BLaER1 (cell line): ENCODE data around the gene DNAI1.
"Not testable (repeated sequence)": the region's sequence is repeated elsewhere in the genome, so short reads cannot be mapped to it uniquely, and the experiment has no call there.

ENCODE experiments used
- H3K27ac ChIP-seq: shearing (Covaris generic); formaldehyde crosslinking; 2 replicates; pipeline ENCODE4 v1.8.1; 2022
- H3K27me3 ChIP-seq: shearing (Covaris generic); formaldehyde crosslinking; 2 replicates; pipeline ENCODE4 v1.8.1; 2022
- H3K36me3 ChIP-seq: shearing (Covaris generic); formaldehyde crosslinking; 2 replicates; pipeline ENCODE4 v1.8.1; 2022
- H3K4me1 ChIP-seq: shearing (Covaris generic); formaldehyde crosslinking; 2 replicates; pipeline ENCODE4 v1.8.1; 2022
- H3K4me2 ChIP-seq: shearing (Covaris generic); formaldehyde crosslinking; 2 replicates; pipeline ENCODE4 v1.8.1; 2022
- H3K4me3 ChIP-seq: shearing (Covaris generic); formaldehyde crosslinking; 2 replicates; pipeline ENCODE4 v1.8.1; 2022
- H3K9ac ChIP-seq: shearing (Covaris generic); formaldehyde crosslinking; 2 replicates; pipeline ENCODE4 v1.8.1; 2022
- H3K9me3 ChIP-seq: shearing (Covaris generic); formaldehyde crosslinking; 2 replicates; pipeline ENCODE4 v1.8.1; 2022
- H4K20me1 ChIP-seq: shearing (Covaris generic); formaldehyde crosslinking; 2 replicates; pipeline ENCODE4 v1.8.1; 2022
- Cebpa-rat ChIP-seq: shearing (Covaris generic); IDR thresholded peaks from 2 replicates; pipeline ENCODE4 v1.8.1; 2022

DNAI1 gene

DNA sequence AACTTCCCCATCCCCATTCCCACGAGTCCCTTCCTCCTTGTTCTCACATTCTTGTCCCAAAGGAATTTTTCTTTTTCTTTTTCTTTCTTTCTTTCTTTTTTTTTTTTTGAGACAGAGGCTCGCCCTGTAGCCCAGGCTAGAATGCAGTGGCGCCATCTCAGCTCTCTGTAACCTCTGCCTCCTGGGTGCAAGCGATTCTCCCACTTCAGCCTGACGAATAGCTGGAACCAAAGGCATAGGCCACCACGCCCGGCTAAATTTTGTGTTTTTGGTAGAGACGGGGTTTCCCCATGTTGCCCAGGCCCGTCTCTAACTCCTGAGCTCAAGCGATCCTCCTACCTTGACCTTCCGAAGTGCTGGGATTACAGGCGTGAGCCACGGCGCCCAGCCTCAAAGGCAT is 751 bp downstream of the DNAI1 start:
- peak overlapping the region; percentile 91 for H3K4me2 ChIP-seq
- no peak overlapping the region for H3K9ac ChIP-seq
- H3K4me3 ChIP-seq, result no peak overlapping the region
- peaks cover 34% of the 10 kb centered on the region for H4K20me1 ChIP-seq
- no peaks in the 10 kb centered on the region for H3K36me3 ChIP-seq
- H3K9me3 ChIP-seq, result no peaks in the 10 kb centered on the region
- H3K4me1 ChIP-seq, result peaks cover 48% of the 10 kb centered on the region
- no peaks in the 10 kb centered on the region for H3K27me3 ChIP-seq
- no peak for TF ChIP-seq Cebpa-rat
- no peak overlapping the region for H3K27ac ChIP-seq

DNA sequence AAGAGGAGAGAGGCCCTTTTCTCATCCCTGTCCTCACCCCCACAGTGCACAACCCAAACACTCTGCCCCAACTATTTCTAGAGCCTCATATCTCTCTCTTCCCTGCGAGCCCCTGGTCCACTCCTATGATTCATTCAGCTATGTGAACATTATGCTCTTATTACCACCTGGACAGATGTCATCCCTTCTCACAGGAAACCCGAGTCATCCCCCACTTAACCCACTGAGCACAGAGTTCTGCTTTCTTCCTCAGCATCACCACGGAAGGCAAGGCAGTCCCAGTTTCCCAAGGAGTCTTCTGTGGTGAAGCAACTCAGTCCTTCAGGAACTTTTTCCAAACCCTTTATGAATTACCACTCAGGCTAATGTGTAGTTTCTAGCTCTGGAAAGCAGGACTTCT is 1.3 kb downstream of the DNAI1 start:
- Histone ChIP-seq H3K9ac (no peak overlapping the region), H4K20me1 (peaks cover 28% of the 10 kb centered on the region), H3K27ac (no peak overlapping the region), H3K9me3 (no peaks in the 10 kb centered on the region), H3K36me3 (no peaks in the 10 kb centered on the region), H3K4me3 (no peak overlapping the region), H3K4me1 (peaks cover 42% of the 10 kb centered on the region), H3K27me3 (no peaks in the 10 kb centered on the region), H3K4me2 (no peak overlapping the region)
- TF ChIP-seq Cebpa-rat, result no peak

DNA sequence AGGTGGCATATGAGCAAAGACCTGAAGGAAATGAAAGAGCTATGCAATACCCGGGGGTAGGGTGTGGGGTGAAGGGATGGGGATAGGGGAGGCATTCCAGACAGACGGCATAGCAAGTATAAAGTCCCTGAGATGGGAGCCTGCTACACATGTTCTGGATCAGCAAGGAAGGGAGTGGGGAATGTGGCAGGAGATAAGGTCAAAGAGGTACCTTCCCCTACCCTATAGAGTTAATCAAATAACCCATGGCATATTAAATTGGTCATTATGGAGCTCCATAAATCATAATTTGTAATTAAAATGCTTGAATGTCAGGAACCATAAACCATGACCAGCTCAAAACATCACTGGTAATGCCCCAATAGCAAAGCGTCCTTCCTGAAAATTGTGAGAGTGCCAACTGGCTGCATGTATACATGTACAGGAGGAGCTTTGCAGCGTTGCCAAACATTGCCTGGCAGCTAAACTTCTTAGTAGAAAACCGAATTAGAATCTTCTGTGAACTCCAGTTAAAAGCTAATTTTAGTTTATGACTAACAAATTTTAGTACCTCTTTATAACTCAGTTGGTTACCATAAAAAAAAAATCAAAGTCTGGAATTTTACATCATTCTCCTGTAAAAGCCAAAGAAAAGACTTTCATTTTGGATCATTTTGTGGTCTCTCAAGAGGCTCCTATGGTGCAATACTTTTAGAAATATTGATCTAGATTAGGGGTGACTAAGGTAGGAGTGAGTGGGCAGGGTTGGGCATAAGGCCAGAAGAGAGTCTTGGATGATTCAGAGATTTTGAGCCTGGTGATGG is 4.7 kb downstream of the DNAI1 start:
- Histone ChIP-seq H3K27me3 (no peaks in the 10 kb centered on the region), H3K4me2 (no peak overlapping the region), H3K9ac (no peak overlapping the region), H4K20me1 (no peaks in the 10 kb centered on the region), H3K4me1 (peaks cover 14% of the 10 kb centered on the region), H3K27ac (no peak overlapping the region), H3K4me3 (no peak overlapping the region), H3K36me3 (no peaks in the 10 kb centered on the region), H3K9me3 (no peaks in the 10 kb centered on the region)
- no peak for TF ChIP-seq Cebpa-rat

DNA sequence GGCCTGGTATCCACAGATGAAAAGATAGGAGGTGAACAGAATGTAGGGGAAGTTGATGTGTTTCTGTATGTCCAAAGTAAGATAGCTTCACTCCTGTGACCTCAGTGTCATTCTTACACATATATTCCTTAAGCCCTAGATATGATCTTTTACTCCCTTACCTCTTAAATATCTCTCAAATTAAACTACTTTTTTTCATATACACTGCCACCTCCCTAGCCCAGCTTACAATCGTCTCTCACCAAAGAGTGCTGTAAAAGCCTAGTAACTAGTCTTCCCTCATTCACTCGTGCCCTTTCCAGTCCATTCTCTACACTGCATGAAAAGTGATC is 5.3 kb downstream of the DNAI1 start:
- peaks cover 12% of the 10 kb centered on the region for H3K4me1 ChIP-seq
- H4K20me1 ChIP-seq, result no peaks in the 10 kb centered on the region
- no peak overlapping the region for H3K4me3 ChIP-seq
- H3K9ac ChIP-seq, result no peak overlapping the region
- TF ChIP-seq Cebpa-rat, result no peak
- no peaks in the 10 kb centered on the region for H3K36me3 ChIP-seq
- H3K27me3 ChIP-seq, result no peaks in the 10 kb centered on the region
- H3K9me3 ChIP-seq, result no peaks in the 10 kb centered on the region
- H3K27ac ChIP-seq, result no peak overlapping the region
- no peak overlapping the region for H3K4me2 ChIP-seq

DNA sequence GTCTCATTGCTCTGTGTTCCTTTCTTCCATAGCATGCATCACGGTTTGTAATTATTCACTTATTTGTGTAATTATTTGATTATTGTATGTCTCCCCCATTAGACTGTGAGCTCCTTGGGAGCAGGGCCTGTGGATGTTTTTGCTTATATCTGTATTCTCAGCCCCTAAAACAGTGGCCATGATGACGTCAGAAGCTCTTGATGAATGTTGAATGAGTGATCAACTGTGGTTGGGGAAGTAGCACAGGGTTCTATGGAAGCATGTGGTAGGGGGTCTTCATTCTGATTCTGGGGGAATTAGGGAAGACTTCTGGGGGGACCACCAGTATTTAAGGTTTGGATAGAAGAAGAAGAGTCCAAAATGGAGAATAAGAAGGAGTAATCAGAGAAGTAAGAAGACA is 6.0 kb downstream of the DNAI1 start:
- Histone ChIP-seq H3K36me3 (no peaks in the 10 kb centered on the region), H3K4me3 (no peak overlapping the region), H3K27me3 (no peaks in the 10 kb centered on the region), H3K27ac (no peak overlapping the region), H3K9me3 (no peaks in the 10 kb centered on the region), H3K4me2 (no peak overlapping the region), H4K20me1 (no peaks in the 10 kb centered on the region), H3K9ac (no peak overlapping the region), H3K4me1 (peaks cover 7% of the 10 kb centered on the region; the same call in 1 of the 2 replicates)
- no peak for TF ChIP-seq Cebpa-rat

DNA sequence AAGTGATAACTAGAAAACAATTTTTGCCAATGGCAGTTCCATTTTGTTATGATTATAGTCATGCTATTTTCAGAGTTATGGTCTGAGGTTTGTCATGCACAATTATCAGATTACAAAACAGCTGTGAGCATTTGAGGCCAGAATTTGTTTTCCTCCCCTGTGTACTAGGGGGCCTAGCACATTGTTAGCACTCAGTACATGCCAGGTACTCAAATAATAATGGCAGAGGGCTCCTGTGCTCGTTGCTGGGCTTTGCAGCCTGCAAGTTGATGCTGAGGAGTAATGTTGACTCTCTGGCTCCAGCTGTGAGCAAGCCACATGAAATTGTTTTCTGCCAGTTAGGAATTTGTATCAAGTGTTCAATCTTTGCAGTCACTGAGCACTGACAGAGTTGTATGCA is 6.9 kb downstream of the DNAI1 start:
- H4K20me1 ChIP-seq, result no peaks in the 10 kb centered on the region
- no peaks in the 10 kb centered on the region for H3K36me3 ChIP-seq
- H3K9ac ChIP-seq, result no peak overlapping the region
- no peak overlapping the region for H3K4me2 ChIP-seq
- H3K27ac ChIP-seq, result no peak overlapping the region
- no peaks in the 10 kb centered on the region for H3K9me3 ChIP-seq
- no peaks in the 10 kb centered on the region for H3K27me3 ChIP-seq
- H3K4me3 ChIP-seq, result no peak overlapping the region
- H3K4me1 ChIP-seq, result no peaks in the 10 kb centered on the region
- TF ChIP-seq Cebpa-rat, result no peak

DNA sequence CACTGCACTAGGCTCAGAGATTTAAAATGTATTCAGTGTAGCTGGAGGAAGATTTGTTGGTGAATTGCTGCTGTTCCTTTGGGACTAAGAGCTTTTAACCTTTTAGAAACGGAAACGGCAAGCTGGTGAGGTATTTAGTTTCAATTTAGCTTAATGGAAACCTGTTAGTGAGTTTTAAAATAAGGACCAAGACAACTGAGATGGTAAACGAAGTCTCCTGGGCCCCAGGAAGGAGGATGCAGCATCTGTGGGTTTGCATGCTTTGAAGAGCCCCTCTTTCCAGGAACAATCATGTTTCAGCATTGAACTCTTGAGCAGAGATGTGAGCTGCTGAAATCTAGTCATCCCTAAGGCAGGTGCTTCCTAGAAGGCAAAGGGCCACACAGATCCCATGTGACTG is 16.5 kb downstream of the DNAI1 start:
- Histone ChIP-seq H3K36me3 (no peaks in the 10 kb centered on the region), H3K4me2 (peak overlapping the region; percentile 64), H3K9me3 (no peaks in the 10 kb centered on the region), H3K9ac (no peak overlapping the region), H4K20me1 (no peaks in the 10 kb centered on the region), H3K4me3 (no peak overlapping the region), H3K27ac (no peak overlapping the region), H3K27me3 (no peaks in the 10 kb centered on the region), H3K4me1 (peaks cover 21% of the 10 kb centered on the region)
- TF ChIP-seq Cebpa-rat, result no peak

DNA sequence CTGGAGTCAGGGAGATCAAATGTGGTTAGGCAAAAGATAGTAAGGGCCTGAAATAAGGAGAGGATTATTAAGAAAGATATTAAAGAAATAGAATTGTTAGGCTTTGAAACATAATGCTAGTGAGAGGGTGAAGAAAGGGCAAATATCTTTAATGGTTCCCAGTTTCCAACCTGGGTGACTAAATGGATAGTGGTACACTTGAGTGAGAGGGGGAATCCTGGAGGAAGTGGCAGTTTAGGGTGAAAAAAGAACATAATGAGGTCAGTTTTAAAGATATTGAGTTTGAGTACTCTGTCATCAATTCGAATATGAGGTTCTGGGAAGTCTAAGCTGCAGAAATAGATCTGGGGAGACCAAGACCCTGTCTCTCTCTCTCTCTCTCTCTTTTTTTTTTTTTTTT is 18.9 kb downstream of the DNAI1 start:
- no peak overlapping the region for H3K27ac ChIP-seq
- no peaks in the 10 kb centered on the region for H3K36me3 ChIP-seq
- peaks cover 21% of the 10 kb centered on the region for H3K4me1 ChIP-seq
- no peak for TF ChIP-seq Cebpa-rat
- H3K27me3 ChIP-seq, result no peaks in the 10 kb centered on the region
- H3K9ac ChIP-seq, result no peak overlapping the region
- H3K9me3 ChIP-seq, result no peaks in the 10 kb centered on the region
- H3K4me3 ChIP-seq, result no peak overlapping the region
- no peak overlapping the region for H3K4me2 ChIP-seq
- H4K20me1 ChIP-seq, result no peaks in the 10 kb centered on the region

DNA sequence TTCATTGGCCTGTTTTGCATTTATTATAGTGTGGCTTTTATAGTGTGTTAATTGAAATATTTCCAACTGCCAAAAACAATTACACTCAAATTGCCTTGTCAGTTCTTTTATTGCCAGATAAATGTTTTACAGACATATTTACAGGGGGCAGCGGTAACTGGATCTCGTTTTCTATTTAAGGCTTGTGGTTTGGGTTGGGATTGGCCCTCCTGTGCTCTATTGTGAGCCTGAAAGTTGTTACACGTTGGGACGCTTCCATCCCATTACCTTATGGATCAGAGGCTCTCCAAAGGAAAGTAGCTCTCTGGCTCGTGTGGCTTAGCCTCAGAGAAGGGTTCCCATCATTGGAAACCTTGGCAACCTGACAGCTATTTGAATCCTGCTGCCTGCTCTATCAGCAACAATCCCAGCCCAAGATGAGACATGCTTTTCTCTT is 20.8 kb downstream of the DNAI1 start:
- H3K27ac ChIP-seq, result no peak overlapping the region
- H3K4me3 ChIP-seq, result no peak overlapping the region
- peaks cover 16% of the 10 kb centered on the region for H3K4me1 ChIP-seq
- H3K36me3 ChIP-seq, result no peaks in the 10 kb centered on the region
- no peaks in the 10 kb centered on the region for H3K9me3 ChIP-seq
- H3K4me2 ChIP-seq, result no peak overlapping the region
- no peaks in the 10 kb centered on the region for H4K20me1 ChIP-seq
- H3K27me3 ChIP-seq, result no peaks in the 10 kb centered on the region
- no peak for TF ChIP-seq Cebpa-rat
- H3K9ac ChIP-seq, result no peak overlapping the region

DNA sequence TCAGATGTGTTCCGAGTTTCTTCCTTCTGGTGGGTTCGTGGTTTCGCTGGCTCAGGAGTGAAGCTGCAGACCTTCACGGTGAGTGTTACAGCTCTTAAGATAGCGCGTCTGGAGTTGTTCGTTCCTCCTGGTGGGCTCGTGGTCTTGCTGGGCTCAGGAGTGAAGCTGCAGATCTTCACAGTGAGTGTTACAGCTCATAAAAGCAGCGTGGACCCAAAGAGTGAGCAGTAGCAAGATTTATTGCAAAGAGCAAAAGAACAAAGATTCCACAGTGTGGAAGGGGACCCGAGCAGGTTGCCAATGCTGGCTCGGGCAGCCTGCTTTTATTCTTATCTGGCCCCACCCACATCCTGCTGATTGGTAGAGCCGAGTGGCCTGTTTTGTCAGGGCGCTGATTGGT is 23.0 kb downstream of the DNAI1 start:
- not testable (repeated sequence) for H3K27me3 ChIP-seq, H4K20me1 ChIP-seq, H3K4me1 ChIP-seq, H3K36me3 ChIP-seq, H3K9ac ChIP-seq, H3K27ac ChIP-seq, H3K4me2 ChIP-seq, H3K9me3 ChIP-seq, H3K4me3 ChIP-seq

DNA sequence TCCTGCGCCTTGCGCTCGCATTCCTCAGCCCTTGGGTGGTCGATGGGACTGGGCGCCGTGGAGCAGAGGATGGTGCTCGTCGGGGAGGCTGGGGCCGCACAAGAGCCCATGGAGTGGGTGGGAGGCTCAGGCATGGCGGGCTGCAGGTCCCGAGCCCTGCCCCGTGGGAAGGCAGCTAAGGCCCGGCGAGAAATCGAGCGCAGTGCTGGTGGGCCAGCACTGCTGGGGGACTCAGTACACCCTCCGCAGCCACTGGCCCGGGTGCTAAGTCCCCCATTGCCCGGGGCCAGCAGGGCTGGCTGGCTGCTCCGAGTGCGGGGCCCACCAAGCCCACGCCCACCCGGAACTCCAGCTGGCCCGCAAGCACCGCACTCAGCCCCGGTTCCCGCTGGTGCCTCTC is 24.1 kb downstream of the DNAI1 start:
- H4K20me1 ChIP-seq, H3K4me3 ChIP-seq, H3K27ac ChIP-seq, H3K9me3 ChIP-seq, H3K36me3 ChIP-seq, H3K9ac ChIP-seq, H3K27me3 ChIP-seq, H3K4me2 ChIP-seq, H3K4me1 ChIP-seq: not testable (repeated sequence)
